Duodenal mucosa (tissue), 2 donors: ENCODE measurements around the gene CLDN9.
A peak's percentile ranks its signal among the peaks of the same experiment; 100 is the strongest.

ENCODE experiments used
- H3K27ac ChIP-seq: one replicate; pipeline ENCODE4 v1.7.0; 2013; ENCODE audit warnings: low read depth, low read length
- H3K27me3 ChIP-seq, 2 donors: one replicate each; pipeline ENCODE4 v1.7.0; 2013; ENCODE audit warnings: low read length in 2 of 2, control low read depth in 1 of 2; ENCODE audit not compliant: insufficient read depth in 2 of 2, control insufficient read depth in 1 of 2
- H3K36me3 ChIP-seq, 2 donors: one replicate each; pipeline ENCODE4 v1.7.0; 2013; ENCODE audit warnings: low read length in 2 of 2, control low read depth in 1 of 2; ENCODE audit not compliant: insufficient read depth in 2 of 2, control insufficient read depth in 1 of 2
- H3K4me1 ChIP-seq, 2 donors: one replicate each; pipeline ENCODE4 v1.7.0; 2013; ENCODE audit warnings: low read length in 2 of 2, control low read depth in 1 of 2; ENCODE audit not compliant: insufficient read depth in 2 of 2, control insufficient read depth in 1 of 2
- H3K4me3 ChIP-seq, 2 donors: one replicate each; pipeline ENCODE4 v1.7.0; 2013; ENCODE audit warnings: low read length in 2 of 2, low read depth in 1 of 2
- H3K9ac ChIP-seq, 2 donors: one replicate each; pipeline ENCODE4 v1.7.0; 2013; ENCODE audit warnings: low read length in 2 of 2, low read depth in 1 of 2
- H3K9me3 ChIP-seq, 2 donors: one replicate each; pipeline ENCODE4 v1.7.0; 2013; ENCODE audit warnings: low read length in 2 of 2, control low read depth in 1 of 2; ENCODE audit not compliant: control insufficient read depth in 1 of 2

The CLDN9 gene

GRCh38 chr16:2968738-2969544 is 43.8 kb upstream of the CLDN9 start, which contains the start of gene PAQR4:
Gene PAQR4 (plus strand): TSS chr16:2969348. CDS start chr16:2969675, 327 bp downstream.
- H3K4me3 ChIP-seq: peak within 1 kb of the TSS; percentile 79 to 83
- H3K27me3 ChIP-seq: peaks cover 28 to 36% of the 10 kb centered on the region in 2 donors
- H3K27ac ChIP-seq: peak within 1 kb of the TSS; percentile 73
- H3K9ac ChIP-seq: peak within 1 kb of the TSS; percentile 43 to 66
- peaks cover 0 to 3% of the 10 kb centered on the region in 2 donors for H3K36me3 ChIP-seq
- H3K4me1 ChIP-seq: peaks cover 13 to 36% of the 10 kb centered on the region in 2 donors
- no peaks in the 10 kb centered on the region for H3K9me3 ChIP-seq

- no peak overlapping the region for H3K27ac ChIP-seq
- H3K9me3 ChIP-seq: no peaks in the 10 kb centered on the region
- H3K9ac ChIP-seq: peak overlapping the region; percentile 43 to 66
- H3K36me3 ChIP-seq: peaks cover 0 to 3% of the 10 kb centered on the region in 2 donors
- peak overlapping the region; percentile 79 to 83 for H3K4me3 ChIP-seq
- peaks cover 21 to 27% of the 10 kb centered on the region in 2 donors for H3K27me3 ChIP-seq
- peaks cover 13 to 27% of the 10 kb centered on the region in 2 donors for H3K4me1 ChIP-seq
Measured at GRCh38 chr16:2969545-2970521, 42.9 kb upstream of the CLDN9 start.

DNA sequence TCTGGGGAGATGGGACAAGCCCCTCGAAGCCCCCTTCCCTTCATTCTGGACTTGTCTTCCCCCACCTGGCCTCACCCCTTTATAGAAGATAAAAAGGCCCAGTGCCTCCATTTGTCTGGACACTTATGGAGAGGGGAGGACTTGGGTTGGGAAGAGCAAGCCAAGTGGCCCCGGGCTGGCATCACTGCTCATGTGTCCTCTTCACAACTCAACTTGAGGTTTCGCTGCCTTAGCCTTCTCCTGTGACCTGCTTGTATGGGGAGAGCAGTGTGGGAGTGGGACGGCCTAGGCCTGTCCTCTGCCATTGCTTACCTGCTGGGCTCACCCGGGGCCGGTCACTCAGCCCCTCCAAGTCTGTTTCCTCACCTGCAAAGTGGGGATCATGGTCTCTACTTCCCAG is 42.2 kb upstream of the CLDN9 start:
- peak overlapping the region; percentile 43 to 66 for H3K9ac ChIP-seq
- H3K4me1 ChIP-seq: peaks cover 13 to 26% of the 10 kb centered on the region in 2 donors
- H3K36me3 ChIP-seq: peaks cover 0 to 3% of the 10 kb centered on the region in 2 donors
- H3K4me3 ChIP-seq: peak overlapping the region; percentile 79 to 83
- H3K27ac ChIP-seq: no peak overlapping the region
- peaks cover 20 to 24% of the 10 kb centered on the region in 2 donors for H3K27me3 ChIP-seq
- no peaks in the 10 kb centered on the region for H3K9me3 ChIP-seq

GRCh38 chr16:2971134-2971984 is 41.4 kb upstream of the CLDN9 start:
- H3K4me1 ChIP-seq: peaks cover 13 to 19% of the 10 kb centered on the region in 2 donors
- H3K36me3 ChIP-seq: peaks cover 2 to 3% of the 10 kb centered on the region in 2 donors
- H3K27ac ChIP-seq: no peak overlapping the region
- no peak overlapping the region for H3K4me3 ChIP-seq
- H3K27me3 ChIP-seq: peaks cover 12 to 17% of the 10 kb centered on the region in 2 donors
- H3K9me3 ChIP-seq: no peaks in the 10 kb centered on the region
- H3K9ac ChIP-seq: no peak overlapping the region

GRCh38 chr16:2971985-2972784 is 40.5 kb upstream of the CLDN9 start:
- Histone ChIP-seq H3K9me3 (no peaks in the 10 kb centered on the region), H3K4me3 (no peak overlapping the region), H3K4me1 (peaks cover 13 to 19% of the 10 kb centered on the region in 2 donors), H3K36me3 (peaks cover 2 to 3% of the 10 kb centered on the region in 2 donors), H3K27me3 (peaks cover 11 to 13% of the 10 kb centered on the region in 2 donors), H3K9ac (no peak overlapping the region), H3K27ac (no peak overlapping the region)

- H3K36me3 ChIP-seq: peaks cover 2 to 3% of the 10 kb centered on the region in 2 donors
- H3K4me3 ChIP-seq: no peak overlapping the region
- H3K27ac ChIP-seq: no peak overlapping the region
- no peaks in the 10 kb centered on the region for H3K9me3 ChIP-seq
- H3K9ac ChIP-seq: no peak overlapping the region
- peaks cover 12 to 16% of the 10 kb centered on the region in 2 donors for H3K4me1 ChIP-seq
- H3K27me3 ChIP-seq: peaks cover 3 to 4% of the 10 kb centered on the region in 2 donors
Measured at GRCh38 chr16:2973093-2973492, 39.6 kb upstream of the CLDN9 start.

DNA sequence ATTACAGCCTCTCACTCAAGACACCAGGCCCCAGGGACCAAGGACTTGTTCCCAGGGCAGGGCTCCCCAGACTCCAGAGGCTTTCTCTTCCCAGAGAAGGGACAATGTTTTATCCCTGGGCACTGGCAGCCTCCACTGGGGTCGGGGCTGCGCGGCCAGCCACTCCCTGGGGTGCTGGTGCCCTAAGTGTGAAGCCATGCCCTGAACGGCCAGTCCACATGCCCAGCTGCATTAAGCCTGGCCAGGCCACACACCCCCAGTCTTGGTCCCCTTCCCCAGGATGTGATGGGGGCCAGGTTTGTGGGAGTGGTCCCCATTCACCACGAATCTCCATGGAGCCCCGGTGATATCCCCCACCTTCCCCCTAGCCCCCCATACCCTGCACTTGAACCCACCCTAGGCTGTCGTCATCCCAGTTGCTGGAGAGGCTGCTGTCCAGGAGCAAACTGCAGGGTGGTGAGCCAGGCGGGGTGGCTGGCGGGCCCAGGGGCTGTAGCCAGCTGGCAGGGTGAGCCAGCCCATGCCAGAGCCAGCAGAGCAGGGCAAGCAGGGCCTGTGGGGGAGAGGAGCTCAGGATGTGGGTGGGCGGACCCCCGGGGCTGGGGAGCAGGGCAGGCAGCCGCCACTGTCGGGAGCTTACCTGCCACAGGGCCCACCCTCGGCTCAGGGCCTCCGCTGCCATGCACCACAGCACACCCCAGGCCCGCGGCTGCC is 39.0 kb upstream of the CLDN9 start:
- no peaks in the 10 kb centered on the region for H3K9me3 ChIP-seq
- no peak overlapping the region for H3K9ac ChIP-seq
- no peak overlapping the region for H3K27ac ChIP-seq
- no peaks in the 10 kb centered on the region for H3K27me3 ChIP-seq
- H3K36me3 ChIP-seq: peaks cover 2 to 3% of the 10 kb centered on the region in 2 donors
- no peak overlapping the region for H3K4me3 ChIP-seq
- H3K4me1 ChIP-seq: peaks cover 6 to 10% of the 10 kb centered on the region in 2 donors

DNA sequence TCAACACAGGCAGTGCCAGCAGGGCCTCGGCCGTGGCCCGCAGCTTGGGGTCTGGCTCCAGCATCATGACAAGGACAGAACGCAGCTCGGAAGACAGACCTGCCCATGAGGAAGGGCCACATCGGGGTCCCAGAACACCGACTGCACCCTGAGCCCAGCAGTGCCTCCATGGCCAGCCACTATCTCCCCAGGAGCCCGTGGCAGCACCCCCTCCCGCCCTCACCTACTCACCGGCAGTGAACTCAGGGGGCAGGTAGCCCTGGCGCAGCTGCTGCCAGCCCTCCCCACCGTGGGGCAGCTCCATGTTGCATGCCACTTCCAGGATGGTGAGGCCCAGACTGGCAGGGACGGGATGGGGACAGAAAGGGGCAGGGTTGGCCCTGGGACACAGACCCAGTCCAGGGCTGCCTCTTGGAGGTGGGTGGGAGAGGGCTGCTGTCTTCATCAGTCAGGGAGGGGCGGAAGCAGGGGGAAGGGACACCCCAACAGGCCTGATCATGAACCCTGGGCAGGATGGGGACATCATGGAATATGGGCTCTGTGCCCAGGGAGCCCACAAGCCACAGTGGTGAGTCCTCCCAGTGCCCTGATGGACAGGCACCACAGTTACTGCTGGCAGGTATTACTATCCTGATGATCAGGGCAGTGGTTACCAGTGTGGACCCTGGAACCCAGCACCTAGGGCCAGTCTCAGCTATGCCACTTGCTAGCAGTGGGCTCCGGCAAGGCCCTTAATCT is 38.2 kb upstream of the CLDN9 start:
- peaks cover 2 to 3% of the 10 kb centered on the region in 2 donors for H3K36me3 ChIP-seq
- H3K27me3 ChIP-seq: no peaks in the 10 kb centered on the region
- no peaks in the 10 kb centered on the region for H3K9me3 ChIP-seq
- peaks cover 4 to 7% of the 10 kb centered on the region in 2 donors for H3K4me1 ChIP-seq
- H3K4me3 ChIP-seq: no peak overlapping the region
- no peak overlapping the region for H3K27ac ChIP-seq
- H3K9ac ChIP-seq: no peak overlapping the region
